Endodermal cell (in vitro differentiated cells): Measurements from ENCODE around the gene ZYG11B. TPM values are rescaled to one million over a fixed set of nuclear protein-coding genes. Genes with fewer than 3 reads are reported as not detected.
"Not testable (repeated sequence)": the region's sequence is repeated elsewhere in the genome, so short reads cannot be mapped to it uniquely, and the experiment has no call there.

ENCODE experiments used
- DNase-seq: peaks from one replicate; pipeline ENCODE4 v3.0.0-alpha.2; 2017
- H3K27ac ChIP-seq: 2 replicates; pipeline ENCODE4 v1.5.1; 2013; ENCODE audit warnings: mild to moderate bottlenecking, low read depth, low read length, moderate library complexity
- H3K27me3 ChIP-seq: 2 replicates; pipeline ENCODE4 v1.6.1; 2013; ENCODE audit warnings: mild to moderate bottlenecking, low read length, moderate library complexity; ENCODE audit not compliant: insufficient read depth, control insufficient read depth, poor library complexity, severe bottlenecking
- H3K36me3 ChIP-seq: 2 replicates; pipeline ENCODE4 v1.7.0; 2013; ENCODE audit warnings: mild to moderate bottlenecking, low read length, moderate library complexity; ENCODE audit not compliant: control insufficient read depth, insufficient read depth
- H3K4me1 ChIP-seq: one replicate; pipeline ENCODE4 v1.7.0; 2013; ENCODE audit warnings: low read length; ENCODE audit not compliant: control insufficient read depth, insufficient read depth
- H3K4me3 ChIP-seq: 2 replicates; pipeline ENCODE4 v1.5.1; 2013; ENCODE audit warnings: mild to moderate bottlenecking, low read length, moderate library complexity
- H3K9ac ChIP-seq: 2 replicates; pipeline ENCODE4 v1.6.1; 2013; ENCODE audit warnings: mild to moderate bottlenecking, low read length, moderate library complexity; ENCODE audit not compliant: poor library complexity, severe bottlenecking; ENCODE audit errors: extremely low read depth
- H3K9me3 ChIP-seq: 2 replicates; pipeline ENCODE4 v1.6.1; 2013; ENCODE audit warnings: mild to moderate bottlenecking, low read length, moderate library complexity; ENCODE audit not compliant: control insufficient read depth
- H3K27ac Mint-ChIP-seq: 2 replicates; pipeline ENCODE4 v1.8.0; 2020; ENCODE audit warnings: mixed read lengths
- H3K27me3 Mint-ChIP-seq: 2 replicates; pipeline ENCODE4 v1.8.0; 2021; ENCODE audit warnings: mild to moderate bottlenecking, mixed read lengths; ENCODE audit not compliant: insufficient read depth
- H3K36me3 Mint-ChIP-seq: 2 replicates; pipeline ENCODE4 v1.8.0; 2020; ENCODE audit warnings: low read depth, mixed read lengths
- H3K4me1 Mint-ChIP-seq: 2 replicates; pipeline ENCODE4 v1.8.0; 2020; ENCODE audit warnings: mixed read lengths
- H3K4me3 Mint-ChIP-seq: 2 replicates; pipeline ENCODE4 v1.8.0; 2020; ENCODE audit warnings: mild to moderate bottlenecking, moderate library complexity, mixed read lengths
- H3K9me3 Mint-ChIP-seq: 2 replicates; pipeline ENCODE4 v1.8.0; 2020; ENCODE audit warnings: mild to moderate bottlenecking, mixed read lengths
- WGBS, 2 experiments: methylation state at CpG; one replicate each; pipeline versions ENCODE4 v1.1.5 to v1.1.7; 2013; ENCODE audit warnings: missing lambda C conversion rate in 2 of 2, mixed read lengths in 1 of 2; ENCODE audit not compliant: insufficient coverage in 1 of 2, insufficient read length in 1 of 2; 5-methylcytosine and 5-hydroxymethylcytosine counted together
- total RNA-seq, 2 donors: library from RNA; stranded (reverse); fragmentation: NEBNext Ultra II Directional in 1 of 2; extraction: Animal tissue kit (Norgen Biotek cat#: 25700) in 1 of 2; gene quantifications; 2 replicates in 1 of 2; 3 replicates in 1 of 2; pipeline ENCODE4 v1.2.1, GENCODE V29; 2021
- TF ChIP-seq, protein P1 (sequence below): fragments of 200-600 bp; sonication (generic); conservative IDR thresholded peaks from 2 replicates; pipeline ENCODE4 v1.5.0; 2021; ENCODE audit warnings: antibody characterized with exemption, mild to moderate bottlenecking

The ZYG11B gene
- total RNA-seq, 2 donors from 2014 or later, result 24.8 to 30.2 TPM

GRCh38 chr1:52814465-52814864 is 88.2 kb downstream of the ZYG11B start:
- Histone ChIP-seq H3K9me3 (no peaks in the 10 kb centered on the region), H3K27ac (no peak overlapping the region), H3K4me3 (no peak overlapping the region), H3K4me1 (no peaks in the 10 kb centered on the region), H3K36me3 (peaks cover 41% of the 10 kb centered on the region), H3K27me3 (no peaks in the 10 kb centered on the region), H3K9ac (no peak overlapping the region)
- H3K36me3 Mint-ChIP-seq, result peaks cover 49% of the 10 kb centered on the region
- H3K9me3 Mint-ChIP-seq, result no peaks in the 10 kb centered on the region
- DNase-seq, result no peak
- TF ChIP-seq, protein P1, sequence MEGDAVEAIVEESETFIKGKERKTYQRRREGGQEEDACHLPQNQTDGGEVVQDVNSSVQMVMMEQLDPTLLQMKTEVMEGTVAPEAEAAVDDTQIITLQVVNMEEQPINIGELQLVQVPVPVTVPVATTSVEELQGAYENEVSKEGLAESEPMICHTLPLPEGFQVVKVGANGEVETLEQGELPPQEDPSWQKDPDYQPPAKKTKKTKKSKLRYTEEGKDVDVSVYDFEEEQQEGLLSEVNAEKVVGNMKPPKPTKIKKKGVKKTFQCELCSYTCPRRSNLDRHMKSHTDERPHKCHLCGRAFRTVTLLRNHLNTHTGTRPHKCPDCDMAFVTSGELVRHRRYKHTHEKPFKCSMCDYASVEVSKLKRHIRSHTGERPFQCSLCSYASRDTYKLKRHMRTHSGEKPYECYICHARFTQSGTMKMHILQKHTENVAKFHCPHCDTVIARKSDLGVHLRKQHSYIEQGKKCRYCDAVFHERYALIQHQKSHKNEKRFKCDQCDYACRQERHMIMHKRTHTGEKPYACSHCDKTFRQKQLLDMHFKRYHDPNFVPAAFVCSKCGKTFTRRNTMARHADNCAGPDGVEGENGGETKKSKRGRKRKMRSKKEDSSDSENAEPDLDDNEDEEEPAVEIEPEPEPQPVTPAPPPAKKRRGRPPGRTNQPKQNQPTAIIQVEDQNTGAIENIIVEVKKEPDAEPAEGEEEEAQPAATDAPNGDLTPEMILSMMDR, result no peak
- no peaks in the 10 kb centered on the region for H3K4me1 Mint-ChIP-seq
- H3K27me3 Mint-ChIP-seq, result no peaks in the 10 kb centered on the region
- H3K4me3 Mint-ChIP-seq, result no peak overlapping the region
- H3K27ac Mint-ChIP-seq, result no peak overlapping the region
- 94 to 100% methylated on average over 1 to 2 of the region's 2 CpGs for WGBS, 2 experiments

GRCh38 chr1:52820830-52821229 is 94.6 kb downstream of the ZYG11B start:
- H3K4me1 Mint-ChIP-seq, H3K9ac ChIP-seq, DNase-seq, H3K27ac Mint-ChIP-seq, H3K4me3 ChIP-seq, H3K27me3 ChIP-seq, H3K9me3 ChIP-seq, H3K9me3 Mint-ChIP-seq, H3K27ac ChIP-seq, H3K4me1 ChIP-seq, H3K27me3 Mint-ChIP-seq, H3K4me3 Mint-ChIP-seq: not testable (repeated sequence)
- H3K36me3 Mint-ChIP-seq, result peaks cover 30% of the 10 kb centered on the region
- 94 to 95% methylated on average over 5 of the region's 5 CpGs for WGBS, 2 experiments
- peaks cover 41% of the 10 kb centered on the region for H3K36me3 ChIP-seq

GRCh38 chr1:52825868-52826267 is 99.6 kb downstream of the ZYG11B start:
- H3K36me3 Mint-ChIP-seq, result peaks cover 10% of the 10 kb centered on the region
- H3K4me1 Mint-ChIP-seq, result no peaks in the 10 kb centered on the region
- no peaks in the 10 kb centered on the region for H3K9me3 ChIP-seq
- TF ChIP-seq, protein P1, result peak; percentile 48
- no peaks in the 10 kb centered on the region for H3K27me3 ChIP-seq
- DNase-seq, result no peak
- WGBS, 2 experiments, result 82% methylated on average over 1 of the region's 1 CpG; no CpG with 5 or more reads in 1 of the 2 experiments
- H3K4me1 ChIP-seq, result no peaks in the 10 kb centered on the region
- peaks cover 22% of the 10 kb centered on the region for H3K36me3 ChIP-seq
- H3K4me3 Mint-ChIP-seq, result no peak overlapping the region
- H3K4me3 ChIP-seq, result no peak overlapping the region
- no peaks in the 10 kb centered on the region for H3K9me3 Mint-ChIP-seq
- H3K27ac ChIP-seq, result no peak overlapping the region
- H3K27me3 Mint-ChIP-seq, result no peaks in the 10 kb centered on the region
- H3K9ac ChIP-seq, result no peak overlapping the region
- H3K27ac Mint-ChIP-seq, result no peak overlapping the region

DNA sequence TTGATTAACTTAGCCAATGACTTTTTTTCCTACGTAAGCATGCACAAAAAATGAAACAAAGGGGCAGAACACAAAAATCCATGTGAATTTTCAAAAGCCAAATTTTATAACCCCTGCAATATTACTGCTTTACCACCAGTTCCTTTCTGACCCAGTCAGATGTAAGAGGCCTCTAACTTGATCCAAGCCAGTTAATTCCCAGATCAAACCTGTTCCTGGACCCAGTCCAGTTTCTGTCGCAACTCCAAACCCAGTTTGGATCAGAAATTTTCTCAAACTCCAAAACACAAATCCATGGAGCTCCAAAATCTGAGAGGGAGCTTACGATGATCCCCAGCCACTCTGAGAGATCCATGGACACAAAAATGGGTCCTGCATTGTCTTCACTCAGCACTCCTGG is 108.5 kb downstream of the ZYG11B start:
- H3K4me3 ChIP-seq, result no peak overlapping the region
- Mint-ChIP-seq H3K27ac (no peak overlapping the region), H3K4me1 (peaks cover 5% of the 10 kb centered on the region), H3K4me3 (no peak overlapping the region), H3K27me3 (no peaks in the 10 kb centered on the region), H3K36me3 (no peaks in the 10 kb centered on the region), H3K9me3 (no peaks in the 10 kb centered on the region)
- no peak for DNase-seq
- no peaks in the 10 kb centered on the region for H3K27me3 ChIP-seq
- no peaks in the 10 kb centered on the region for H3K9me3 ChIP-seq
- no peak overlapping the region for H3K9ac ChIP-seq
- no peak overlapping the region for H3K27ac ChIP-seq
- 92 to 95% methylated on average over 2 to 3 of the region's 3 CpGs for WGBS, 2 experiments
- TF ChIP-seq, protein P1, result no peak
- no peaks in the 10 kb centered on the region for H3K4me1 ChIP-seq
- no peaks in the 10 kb centered on the region for H3K36me3 ChIP-seq
